ENCODE data around the gene MORN1. TPM values are rescaled to one million over a fixed set of nuclear protein-coding genes. Genes with fewer than 3 reads are reported as not detected.

MORN1 gene
- total RNA-seq, 1 donor from 2014 or later, result 10.8 TPM

DNA sequence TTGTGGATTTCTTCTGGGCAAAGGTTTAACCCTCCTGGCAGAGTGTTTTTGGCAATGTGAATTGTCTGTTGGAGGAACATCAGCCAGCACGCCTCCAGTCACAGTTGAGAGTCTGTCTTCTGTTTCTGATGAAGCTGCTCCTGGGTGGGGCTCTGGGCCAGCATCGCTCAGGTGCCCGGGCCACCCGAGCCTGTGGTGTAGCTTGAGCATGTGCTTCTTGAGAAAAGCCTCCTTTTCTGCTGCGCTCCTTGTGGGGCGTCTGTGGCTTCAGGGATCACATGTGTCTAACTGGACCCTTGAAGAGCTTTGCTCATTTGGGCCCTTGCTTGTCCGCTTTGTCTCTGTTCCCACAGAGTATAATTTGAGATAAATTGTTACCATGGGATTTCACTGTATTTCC is 7.5 kb upstream of the MORN1 start:
- H3K4me1 Mint-ChIP-seq (ENCODE audit: low read depth, unreplicated experiment), result peaks cover 4% of the 10 kb centered on the region
- no peaks in the 10 kb centered on the region for H3K9me3 Mint-ChIP-seq (ENCODE audit: unreplicated experiment)
- H3K27me3 Mint-ChIP-seq (ENCODE audit: unreplicated experiment), result no peaks in the 10 kb centered on the region
- H3K27ac Mint-ChIP-seq (ENCODE audit: unreplicated experiment), result no peak overlapping the region
- DNase-seq, result no peak
- TF ChIP-seq, protein P1, sequence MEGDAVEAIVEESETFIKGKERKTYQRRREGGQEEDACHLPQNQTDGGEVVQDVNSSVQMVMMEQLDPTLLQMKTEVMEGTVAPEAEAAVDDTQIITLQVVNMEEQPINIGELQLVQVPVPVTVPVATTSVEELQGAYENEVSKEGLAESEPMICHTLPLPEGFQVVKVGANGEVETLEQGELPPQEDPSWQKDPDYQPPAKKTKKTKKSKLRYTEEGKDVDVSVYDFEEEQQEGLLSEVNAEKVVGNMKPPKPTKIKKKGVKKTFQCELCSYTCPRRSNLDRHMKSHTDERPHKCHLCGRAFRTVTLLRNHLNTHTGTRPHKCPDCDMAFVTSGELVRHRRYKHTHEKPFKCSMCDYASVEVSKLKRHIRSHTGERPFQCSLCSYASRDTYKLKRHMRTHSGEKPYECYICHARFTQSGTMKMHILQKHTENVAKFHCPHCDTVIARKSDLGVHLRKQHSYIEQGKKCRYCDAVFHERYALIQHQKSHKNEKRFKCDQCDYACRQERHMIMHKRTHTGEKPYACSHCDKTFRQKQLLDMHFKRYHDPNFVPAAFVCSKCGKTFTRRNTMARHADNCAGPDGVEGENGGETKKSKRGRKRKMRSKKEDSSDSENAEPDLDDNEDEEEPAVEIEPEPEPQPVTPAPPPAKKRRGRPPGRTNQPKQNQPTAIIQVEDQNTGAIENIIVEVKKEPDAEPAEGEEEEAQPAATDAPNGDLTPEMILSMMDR (IDR thresholded peaks at IDR 0.05; ENCODE audit: partially characterized antibody, unreplicated experiment), result no peak
- peaks cover 5% of the 10 kb centered on the region for H3K36me3 Mint-ChIP-seq (ENCODE audit: unreplicated experiment)
- H3K4me3 Mint-ChIP-seq (ENCODE audit: unreplicated experiment), result no peak overlapping the region

DNA sequence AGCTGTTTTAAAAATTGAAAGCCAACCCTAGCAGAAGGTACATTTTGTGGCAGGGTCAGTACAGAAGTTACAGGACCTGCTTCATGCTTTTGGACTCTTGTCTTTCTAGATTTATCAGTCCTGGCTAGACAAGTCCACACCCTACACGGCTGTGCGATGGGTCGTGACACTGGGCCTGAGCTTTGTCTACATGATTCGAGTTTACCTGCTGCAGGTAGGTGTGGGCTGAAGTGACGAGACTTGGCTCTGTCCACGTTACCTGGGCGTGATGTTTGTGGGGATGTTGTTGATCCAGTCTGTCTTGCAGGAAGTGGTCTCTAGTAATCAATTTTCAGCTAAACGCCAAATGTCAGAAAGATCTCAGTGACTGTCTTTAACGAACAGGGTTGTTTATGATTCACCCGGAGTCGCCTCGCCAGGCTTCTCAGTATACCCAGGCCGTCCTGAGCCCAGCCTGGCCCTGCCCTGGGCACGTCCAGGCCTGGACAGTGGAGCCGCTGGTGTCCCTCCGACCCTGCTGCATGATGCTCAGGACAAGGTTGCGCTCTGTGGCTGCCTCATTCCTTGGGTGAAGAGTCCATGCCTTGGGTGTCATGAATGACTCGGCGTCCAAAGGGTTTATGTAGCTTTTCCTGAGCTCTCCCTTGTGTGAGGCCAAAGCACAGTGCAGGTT is 5.8 kb upstream of the MORN1 start:
- no peak overlapping the region for H3K4me3 Mint-ChIP-seq (ENCODE audit: unreplicated experiment)
- no peak overlapping the region for H3K27ac Mint-ChIP-seq (ENCODE audit: unreplicated experiment)
- no peak for DNase-seq
- TF ChIP-seq, protein P1 (IDR thresholded peaks at IDR 0.05; ENCODE audit: partially characterized antibody, unreplicated experiment), result no peak
- peaks cover 12% of the 10 kb centered on the region for H3K4me1 Mint-ChIP-seq (ENCODE audit: low read depth, unreplicated experiment)
- H3K9me3 Mint-ChIP-seq (ENCODE audit: unreplicated experiment), result peaks cover 4% of the 10 kb centered on the region
- H3K36me3 Mint-ChIP-seq (ENCODE audit: unreplicated experiment), result peaks cover 5% of the 10 kb centered on the region
- peaks cover 3% of the 10 kb centered on the region for H3K27me3 Mint-ChIP-seq (ENCODE audit: unreplicated experiment)

DNA sequence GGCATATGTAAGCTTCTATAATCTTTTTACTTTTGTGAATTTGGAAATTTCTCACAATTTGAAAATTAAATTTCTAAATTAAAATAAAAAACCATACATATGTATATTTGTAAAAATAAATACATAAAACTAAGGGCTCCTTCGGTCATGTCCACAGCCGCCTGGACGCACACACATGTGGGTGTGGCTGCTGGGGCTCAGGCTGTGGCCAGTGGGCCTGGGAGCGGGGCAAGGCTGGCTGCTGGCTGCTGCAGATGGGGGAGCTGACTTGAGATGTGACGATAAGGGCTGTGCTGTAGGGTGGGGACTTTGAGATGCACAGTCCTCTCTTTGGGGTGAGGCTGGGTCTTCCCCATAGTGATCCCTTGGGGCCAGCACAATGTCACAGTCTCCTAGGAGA is 5.1 kb upstream of the MORN1 start:
- peaks cover 3% of the 10 kb centered on the region for H3K27me3 Mint-ChIP-seq (ENCODE audit: unreplicated experiment)
- TF ChIP-seq, protein P1 (IDR thresholded peaks at IDR 0.05; ENCODE audit: partially characterized antibody, unreplicated experiment), result no peak
- DNase-seq, result no peak
- H3K27ac Mint-ChIP-seq (ENCODE audit: unreplicated experiment), result no peak overlapping the region
- no peak overlapping the region for H3K4me3 Mint-ChIP-seq (ENCODE audit: unreplicated experiment)
- H3K36me3 Mint-ChIP-seq (ENCODE audit: unreplicated experiment), result peaks cover 5% of the 10 kb centered on the region
- peaks cover 12% of the 10 kb centered on the region for H3K4me1 Mint-ChIP-seq (ENCODE audit: low read depth, unreplicated experiment)
- H3K9me3 Mint-ChIP-seq (ENCODE audit: unreplicated experiment), result peaks cover 4% of the 10 kb centered on the region

DNA sequence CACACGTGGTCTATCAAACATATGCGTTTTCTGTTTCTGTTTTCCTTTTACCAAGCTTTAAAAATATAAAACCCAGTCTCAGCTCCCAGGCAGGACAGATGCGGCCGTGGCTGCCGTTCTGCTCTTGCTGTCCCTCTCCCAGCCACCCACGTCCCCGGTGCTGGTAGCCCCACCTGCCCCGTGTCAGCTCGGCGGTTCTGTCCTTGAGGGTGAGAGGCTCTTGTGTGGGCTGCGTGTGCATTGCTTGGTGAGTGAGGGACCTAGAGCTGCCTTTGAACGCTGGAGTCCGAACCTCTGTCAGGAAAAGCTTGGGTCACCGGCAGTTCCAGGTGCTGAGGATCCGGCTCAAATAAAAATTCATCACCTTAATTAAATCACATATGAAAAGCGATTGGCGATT is 4.7 kb upstream of the MORN1 start:
- H3K4me3 Mint-ChIP-seq (ENCODE audit: unreplicated experiment), result no peak overlapping the region
- peaks cover 5% of the 10 kb centered on the region for H3K36me3 Mint-ChIP-seq (ENCODE audit: unreplicated experiment)
- peaks cover 3% of the 10 kb centered on the region for H3K27me3 Mint-ChIP-seq (ENCODE audit: unreplicated experiment)
- peaks cover 12% of the 10 kb centered on the region for H3K4me1 Mint-ChIP-seq (ENCODE audit: low read depth, unreplicated experiment)
- TF ChIP-seq, protein P1 (IDR thresholded peaks at IDR 0.05; ENCODE audit: partially characterized antibody, unreplicated experiment), result no peak
- DNase-seq, result no peak
- no peak overlapping the region for H3K27ac Mint-ChIP-seq (ENCODE audit: unreplicated experiment)
- peaks cover 4% of the 10 kb centered on the region for H3K9me3 Mint-ChIP-seq (ENCODE audit: unreplicated experiment)

DNA sequence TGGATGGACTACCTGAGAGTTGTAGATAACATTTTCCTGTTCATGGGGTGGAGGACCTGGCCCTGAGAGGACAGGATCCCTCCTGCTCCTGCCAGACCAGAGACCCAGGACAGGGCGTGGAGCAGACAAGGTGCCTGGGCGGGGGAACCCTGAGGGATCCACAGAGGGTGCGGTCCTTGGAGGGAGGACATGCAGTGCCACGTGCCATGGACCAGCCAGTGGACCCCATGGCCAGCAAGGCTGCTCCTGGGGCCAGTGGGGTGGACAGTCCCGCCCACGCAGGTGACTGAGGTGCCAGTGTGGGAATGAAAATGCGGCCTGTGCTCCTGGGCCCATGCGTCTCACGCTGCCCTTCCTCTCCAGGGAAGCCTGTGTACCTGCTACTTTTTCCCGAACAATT is 3.9 kb upstream of the MORN1 start:
- Mint-ChIP-seq H3K4me1 (ENCODE audit: low read depth, unreplicated experiment) (peaks cover 12% of the 10 kb centered on the region), H3K36me3 (ENCODE audit: unreplicated experiment) (peaks cover 5% of the 10 kb centered on the region), H3K27ac (ENCODE audit: unreplicated experiment) (no peak overlapping the region), H3K27me3 (ENCODE audit: unreplicated experiment) (peaks cover 3% of the 10 kb centered on the region), H3K9me3 (ENCODE audit: unreplicated experiment) (peaks cover 4% of the 10 kb centered on the region), H3K4me3 (ENCODE audit: unreplicated experiment) (peak overlapping the region; percentile 52)
- no peak for DNase-seq
- TF ChIP-seq, protein P1 (IDR thresholded peaks at IDR 0.05; ENCODE audit: partially characterized antibody, unreplicated experiment), result no peak
